Body of pancreas (tissue), 4 donors: ENCODE results near the gene HOXA6.

Experiments used
- POLR2A ChIP-seq, 3 donors: fragments of 450-650 bp; IDR thresholded peaks; one replicate each; pipeline ENCODE4 v1.6.1; 2016; ENCODE audit warnings: antibody characterized with exemption in 3 of 3, mild to moderate bottlenecking in 2 of 3
- TF ChIP-seq, protein P1 (sequence below), 7 experiments: fragments of 450-650 bp in 4 of 7; fragments of 200-600 bp in 3 of 7; sonication (generic) in 3 of 7; IDR thresholded peaks; one replicate each; pipeline ENCODE4 v1.5.1; 2016 to 2019; ENCODE audit warnings: antibody characterized with exemption in 7 of 7

DNA sequence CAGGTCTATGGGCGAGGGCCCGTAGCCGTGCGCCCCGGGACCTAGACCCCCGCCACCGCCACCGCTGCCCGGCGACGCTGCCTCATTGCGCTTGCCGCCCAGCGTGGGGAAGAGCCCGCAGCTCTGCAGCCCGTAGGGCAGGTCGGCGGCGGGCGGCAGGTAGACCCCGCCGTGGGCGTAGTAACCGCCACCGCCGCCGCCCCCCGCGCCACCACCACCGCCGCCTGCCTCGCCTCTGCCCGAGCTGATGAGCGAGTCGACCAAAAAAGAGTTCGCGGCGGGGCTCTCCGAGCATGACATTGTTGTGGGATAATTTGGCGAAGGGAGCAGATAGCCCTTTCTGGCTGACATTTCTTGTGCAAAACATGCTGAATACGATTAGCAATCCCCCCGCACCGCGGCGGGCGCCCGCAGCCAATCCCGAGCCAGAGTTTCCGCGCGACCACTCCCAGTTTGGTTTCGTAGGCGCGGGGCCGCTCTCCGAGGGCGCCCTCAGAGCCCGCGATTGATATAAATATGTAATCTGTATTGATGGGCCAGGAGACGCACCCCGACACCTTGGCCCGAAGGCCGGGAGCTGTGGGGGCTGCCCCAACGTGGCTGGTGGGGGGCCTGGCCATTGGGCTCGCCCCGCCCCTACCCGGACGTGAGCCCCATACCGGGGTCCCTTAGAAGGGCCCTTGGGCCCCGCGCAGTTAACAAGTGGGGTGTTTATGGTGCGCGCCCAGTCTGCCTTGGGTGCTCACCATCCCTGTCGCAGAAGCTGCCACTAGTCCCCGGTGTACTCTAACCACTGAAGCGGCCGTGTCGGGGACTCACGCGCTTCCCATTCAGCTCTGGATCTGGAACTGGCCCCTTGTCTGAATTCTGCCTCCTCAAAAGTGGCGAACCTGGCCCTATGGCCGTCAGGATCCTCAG is 26.6 kb upstream of the HOXA6 start, which contains the start of gene HOXA10:
- TF ChIP-seq, protein P1, sequence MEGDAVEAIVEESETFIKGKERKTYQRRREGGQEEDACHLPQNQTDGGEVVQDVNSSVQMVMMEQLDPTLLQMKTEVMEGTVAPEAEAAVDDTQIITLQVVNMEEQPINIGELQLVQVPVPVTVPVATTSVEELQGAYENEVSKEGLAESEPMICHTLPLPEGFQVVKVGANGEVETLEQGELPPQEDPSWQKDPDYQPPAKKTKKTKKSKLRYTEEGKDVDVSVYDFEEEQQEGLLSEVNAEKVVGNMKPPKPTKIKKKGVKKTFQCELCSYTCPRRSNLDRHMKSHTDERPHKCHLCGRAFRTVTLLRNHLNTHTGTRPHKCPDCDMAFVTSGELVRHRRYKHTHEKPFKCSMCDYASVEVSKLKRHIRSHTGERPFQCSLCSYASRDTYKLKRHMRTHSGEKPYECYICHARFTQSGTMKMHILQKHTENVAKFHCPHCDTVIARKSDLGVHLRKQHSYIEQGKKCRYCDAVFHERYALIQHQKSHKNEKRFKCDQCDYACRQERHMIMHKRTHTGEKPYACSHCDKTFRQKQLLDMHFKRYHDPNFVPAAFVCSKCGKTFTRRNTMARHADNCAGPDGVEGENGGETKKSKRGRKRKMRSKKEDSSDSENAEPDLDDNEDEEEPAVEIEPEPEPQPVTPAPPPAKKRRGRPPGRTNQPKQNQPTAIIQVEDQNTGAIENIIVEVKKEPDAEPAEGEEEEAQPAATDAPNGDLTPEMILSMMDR (IDR thresholded peaks at IDR 0.05): no peak
- TF ChIP-seq POLR2A (IDR thresholded peaks at IDR 0.05): no peak
